ENCODE results near the gene SIL1.

- TF ChIP-seq POLR2A (IDR thresholded peaks at IDR 0.05) (no peak), CTCF (IDR thresholded peaks at IDR 0.05) (no peak), POLR2AphosphoS5 (IDR thresholded peaks at IDR 0.05) (no peak)
Measured at GRCh38 chr5:139151902-139152301, 46.3 kb downstream of the SIL1 start.
